ENCODE measurements around the gene TTC9. TPM values are rescaled to one million over a fixed set of nuclear protein-coding genes. Genes with fewer than 3 reads are reported as not detected.

TTC9 gene
- total and polyA plus RNA-seq, 4 donors = 0.09 to 0.98 (median 0.45) TPM

DNA sequence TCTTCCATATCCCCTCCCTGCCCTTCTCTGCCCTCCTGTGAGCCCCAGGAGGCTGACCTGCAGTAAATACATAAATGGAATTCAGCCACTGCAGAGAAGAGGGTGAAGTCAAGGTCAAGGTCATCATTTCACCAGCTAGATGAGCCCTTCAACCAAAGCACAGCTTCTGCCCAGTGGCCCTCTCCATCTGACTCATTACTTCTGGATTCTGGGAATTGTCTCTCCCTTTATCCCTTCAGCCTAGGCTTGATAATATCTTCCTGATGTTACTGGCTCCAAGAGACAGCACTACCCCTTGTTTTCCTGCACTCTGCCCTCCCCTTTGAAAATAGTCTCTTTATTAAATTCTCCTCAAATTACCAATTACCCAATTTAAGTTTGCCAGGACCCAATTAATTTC is 64.5 kb downstream of the TTC9 start (continued):
- no peak for TF ChIP-seq NR2F2 (IDR thresholded peaks at IDR 0.05)
- no peak for TF ChIP-seq HNF4A (conservative IDR thresholded peaks at IDR 0.05)
- TF ChIP-seq RXRA (IDR thresholded peaks at IDR 0.05) = no peak
- no peak for TF ChIP-seq YY1 (IDR thresholded peaks at IDR 0.05)

DNA sequence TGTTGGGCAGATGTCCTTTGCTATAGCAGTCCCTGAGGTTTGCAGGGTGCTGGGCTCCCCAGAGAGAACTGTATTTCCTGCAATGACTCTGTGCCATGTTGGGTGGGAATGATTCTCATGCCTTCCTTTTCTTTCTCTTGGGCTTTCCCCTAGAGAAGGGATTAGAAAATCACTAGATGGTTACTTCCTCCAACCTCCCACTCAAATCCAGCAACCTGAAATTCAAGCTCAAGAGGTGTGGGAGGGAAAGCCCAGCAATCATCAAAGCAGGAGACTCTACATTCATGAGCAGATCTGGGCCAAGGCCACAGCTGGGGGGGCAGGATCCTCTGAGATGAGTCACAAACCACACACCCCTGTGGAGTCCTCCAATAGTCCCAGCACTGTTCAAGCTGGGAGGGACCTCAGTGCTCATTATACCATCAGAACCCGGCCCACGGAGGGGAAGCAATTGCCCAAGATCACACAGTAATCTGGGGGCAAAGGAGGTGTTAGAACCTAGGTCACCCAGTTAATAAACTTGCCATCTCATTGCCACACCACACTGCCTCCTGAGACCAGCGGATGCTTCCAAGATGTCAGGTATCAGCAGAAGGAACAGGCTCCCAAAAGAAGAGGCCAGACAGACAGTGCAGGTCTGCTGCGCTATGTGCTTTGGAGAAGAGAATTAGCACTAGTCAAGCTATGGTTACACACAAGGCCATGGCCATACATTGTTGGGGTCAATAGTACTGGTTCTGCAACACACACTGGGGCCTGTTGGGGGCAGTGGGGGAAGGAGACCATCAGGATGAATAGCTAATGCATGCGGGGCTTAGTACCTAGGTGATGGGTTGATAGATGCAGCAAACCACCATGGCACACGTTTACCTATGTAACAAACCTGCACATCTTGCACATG is 65.7 kb downstream of the TTC9 start:
- Histone ChIP-seq H3K9me3 (ENCODE audit: control insufficient read depth in 4 of 4, low read length in 3 of 4) (no peaks in the 10 kb centered on the region), H3K27me3 (ENCODE audit: control insufficient read depth in 4 of 4, insufficient read depth in 4 of 4, low read length in 3 of 4) (no peaks in the 10 kb centered on the region), H3K36me3 (ENCODE audit: control insufficient read depth in 4 of 4, insufficient read depth in 3 of 4, low read depth in 1 of 4, low read length in 3 of 4) (no peaks in the 10 kb centered on the region), H3K9ac (ENCODE audit: low read depth in 1 of 2, low read length in 2 of 2) (no peak overlapping the region), H3K27ac (ENCODE audit: low read depth in 1 of 2, low read length in 2 of 2) (no peak overlapping the region), H3K4me1 (ENCODE audit: control insufficient read depth in 4 of 4, insufficient read depth in 4 of 4, low read length in 3 of 4) (no peaks in the 10 kb centered on the region), H3K4me3 (ENCODE audit: low read depth in 1 of 3, low read length in 3 of 3) (no peak overlapping the region)
- DNase-seq (ENCODE audit: low spot score) = no peak
- TF ChIP-seq FOXA2 (IDR thresholded peaks at IDR 0.05) (no peak), HNF4G (IDR thresholded peaks at IDR 0.05) (no peak), FOXA1 (IDR thresholded peaks at IDR 0.05) (no peak), HNF4A (conservative IDR thresholded peaks at IDR 0.05) (no peak), NR2F2 (IDR thresholded peaks at IDR 0.05) (no peak), EGR1 (IDR thresholded peaks at IDR 0.05; ENCODE audit: low read depth in 2 of 2) (no peak), RAD21 (IDR thresholded peaks at IDR 0.05) (no peak), RXRA (IDR thresholded peaks at IDR 0.05) (no peak), SP1 (IDR thresholded peaks at IDR 0.05) (no peak), YY1 (IDR thresholded peaks at IDR 0.05) (no peak), JUND (IDR thresholded peaks at IDR 0.05) (no peak)
- TF ChIP-seq, protein P1, sequence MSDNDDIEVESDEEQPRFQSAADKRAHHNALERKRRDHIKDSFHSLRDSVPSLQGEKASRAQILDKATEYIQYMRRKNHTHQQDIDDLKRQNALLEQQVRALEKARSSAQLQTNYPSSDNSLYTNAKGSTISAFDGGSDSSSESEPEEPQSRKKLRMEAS (IDR thresholded peaks at IDR 0.05) = no peak
- TF ChIP-seq, protein P2, sequence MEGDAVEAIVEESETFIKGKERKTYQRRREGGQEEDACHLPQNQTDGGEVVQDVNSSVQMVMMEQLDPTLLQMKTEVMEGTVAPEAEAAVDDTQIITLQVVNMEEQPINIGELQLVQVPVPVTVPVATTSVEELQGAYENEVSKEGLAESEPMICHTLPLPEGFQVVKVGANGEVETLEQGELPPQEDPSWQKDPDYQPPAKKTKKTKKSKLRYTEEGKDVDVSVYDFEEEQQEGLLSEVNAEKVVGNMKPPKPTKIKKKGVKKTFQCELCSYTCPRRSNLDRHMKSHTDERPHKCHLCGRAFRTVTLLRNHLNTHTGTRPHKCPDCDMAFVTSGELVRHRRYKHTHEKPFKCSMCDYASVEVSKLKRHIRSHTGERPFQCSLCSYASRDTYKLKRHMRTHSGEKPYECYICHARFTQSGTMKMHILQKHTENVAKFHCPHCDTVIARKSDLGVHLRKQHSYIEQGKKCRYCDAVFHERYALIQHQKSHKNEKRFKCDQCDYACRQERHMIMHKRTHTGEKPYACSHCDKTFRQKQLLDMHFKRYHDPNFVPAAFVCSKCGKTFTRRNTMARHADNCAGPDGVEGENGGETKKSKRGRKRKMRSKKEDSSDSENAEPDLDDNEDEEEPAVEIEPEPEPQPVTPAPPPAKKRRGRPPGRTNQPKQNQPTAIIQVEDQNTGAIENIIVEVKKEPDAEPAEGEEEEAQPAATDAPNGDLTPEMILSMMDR (IDR thresholded peaks at IDR 0.05; ENCODE audit: low read depth, low read length, missing input control) = no peak
- TF ChIP-seq, protein P3, sequence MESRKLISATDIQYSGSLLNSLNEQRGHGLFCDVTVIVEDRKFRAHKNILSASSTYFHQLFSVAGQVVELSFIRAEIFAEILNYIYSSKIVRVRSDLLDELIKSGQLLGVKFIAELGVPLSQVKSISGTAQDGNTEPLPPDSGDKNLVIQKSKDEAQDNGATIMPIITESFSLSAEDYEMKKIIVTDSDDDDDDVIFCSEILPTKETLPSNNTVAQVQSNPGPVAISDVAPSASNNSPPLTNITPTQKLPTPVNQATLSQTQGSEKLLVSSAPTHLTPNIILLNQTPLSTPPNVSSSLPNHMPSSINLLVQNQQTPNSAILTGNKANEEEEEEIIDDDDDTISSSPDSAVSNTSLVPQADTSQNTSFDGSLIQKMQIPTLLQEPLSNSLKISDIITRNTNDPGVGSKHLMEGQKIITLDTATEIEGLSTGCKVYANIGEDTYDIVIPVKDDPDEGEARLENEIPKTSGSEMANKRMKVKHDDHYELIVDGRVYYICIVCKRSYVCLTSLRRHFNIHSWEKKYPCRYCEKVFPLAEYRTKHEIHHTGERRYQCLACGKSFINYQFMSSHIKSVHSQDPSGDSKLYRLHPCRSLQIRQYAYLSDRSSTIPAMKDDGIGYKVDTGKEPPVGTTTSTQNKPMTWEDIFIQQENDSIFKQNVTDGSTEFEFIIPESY (IDR thresholded peaks at IDR 0.05) = no peak
- TF ChIP-seq, protein P4, sequence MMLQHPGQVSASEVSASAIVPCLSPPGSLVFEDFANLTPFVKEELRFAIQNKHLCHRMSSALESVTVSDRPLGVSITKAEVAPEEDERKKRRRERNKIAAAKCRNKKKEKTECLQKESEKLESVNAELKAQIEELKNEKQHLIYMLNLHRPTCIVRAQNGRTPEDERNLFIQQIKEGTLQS (IDR thresholded peaks at IDR 0.05) = no peak
- TF ChIP-seq, protein P5, sequence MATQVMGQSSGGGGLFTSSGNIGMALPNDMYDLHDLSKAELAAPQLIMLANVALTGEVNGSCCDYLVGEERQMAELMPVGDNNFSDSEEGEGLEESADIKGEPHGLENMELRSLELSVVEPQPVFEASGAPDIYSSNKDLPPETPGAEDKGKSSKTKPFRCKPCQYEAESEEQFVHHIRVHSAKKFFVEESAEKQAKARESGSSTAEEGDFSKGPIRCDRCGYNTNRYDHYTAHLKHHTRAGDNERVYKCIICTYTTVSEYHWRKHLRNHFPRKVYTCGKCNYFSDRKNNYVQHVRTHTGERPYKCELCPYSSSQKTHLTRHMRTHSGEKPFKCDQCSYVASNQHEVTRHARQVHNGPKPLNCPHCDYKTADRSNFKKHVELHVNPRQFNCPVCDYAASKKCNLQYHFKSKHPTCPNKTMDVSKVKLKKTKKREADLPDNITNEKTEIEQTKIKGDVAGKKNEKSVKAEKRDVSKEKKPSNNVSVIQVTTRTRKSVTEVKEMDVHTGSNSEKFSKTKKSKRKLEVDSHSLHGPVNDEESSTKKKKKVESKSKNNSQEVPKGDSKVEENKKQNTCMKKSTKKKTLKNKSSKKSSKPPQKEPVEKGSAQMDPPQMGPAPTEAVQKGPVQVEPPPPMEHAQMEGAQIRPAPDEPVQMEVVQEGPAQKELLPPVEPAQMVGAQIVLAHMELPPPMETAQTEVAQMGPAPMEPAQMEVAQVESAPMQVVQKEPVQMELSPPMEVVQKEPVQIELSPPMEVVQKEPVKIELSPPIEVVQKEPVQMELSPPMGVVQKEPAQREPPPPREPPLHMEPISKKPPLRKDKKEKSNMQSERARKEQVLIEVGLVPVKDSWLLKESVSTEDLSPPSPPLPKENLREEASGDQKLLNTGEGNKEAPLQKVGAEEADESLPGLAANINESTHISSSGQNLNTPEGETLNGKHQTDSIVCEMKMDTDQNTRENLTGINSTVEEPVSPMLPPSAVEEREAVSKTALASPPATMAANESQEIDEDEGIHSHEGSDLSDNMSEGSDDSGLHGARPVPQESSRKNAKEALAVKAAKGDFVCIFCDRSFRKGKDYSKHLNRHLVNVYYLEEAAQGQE (IDR thresholded peaks at IDR 0.05) = no peak
- 85% methylated on average over 6 of the region's 6 CpGs for WGBS

All from liver (tissue), 9 donors.